Right lobe of liver (tissue), 6 donors: ENCODE data around the gene MADCAM1. TPM values are rescaled to one million over a fixed set of nuclear protein-coding genes. Genes with fewer than 3 reads are reported as not detected.
"Not testable (repeated sequence)": the region's sequence is repeated elsewhere in the genome, so short reads cannot be mapped to it uniquely, and the experiment has no call there.

Experiments
- ATAC-seq, 4 donors: fragments of 200-7000 bp; cut with Tn5 transposase; one replicate each; pipeline ENCODE4 v1.9.1; 2020; ENCODE audit warnings: mild to moderate bottlenecking in 4 of 4, moderate library complexity in 4 of 4
- DNase-seq, 3 donors: peaks; one replicate each; pipeline ENCODE4 v3.0.0-alpha.2; 2020
- H3K27ac ChIP-seq, 3 donors: fragments of 200-600 bp; one replicate each; pipeline ENCODE4 v1.8.0; 2022
- H3K27me3 ChIP-seq, 2 donors: fragments of 200-600 bp; one replicate each; pipeline ENCODE4 v1.8.0; 2022
- H3K36me3 ChIP-seq, 4 donors: fragments of 200-600 bp; sonication (generic) in 1 of 4; one replicate each; pipeline versions ENCODE4 v1.5.1 to v1.8.0; 2017 to 2022; ENCODE audit warnings: control low read depth in 1 of 4
- H3K4me1 ChIP-seq, 4 donors: fragments of 200-600 bp; sonication (generic) in 1 of 4; one replicate each; pipeline versions ENCODE4 v1.5.1 to v1.8.0; 2017 to 2022; ENCODE audit warnings: control low read depth in 1 of 4
- H3K4me3 ChIP-seq, 3 donors: fragments of 200-600 bp; one replicate each; pipeline ENCODE4 v1.8.0; 2022
- H3K9me3 ChIP-seq, 4 donors: fragments of 200-600 bp; sonication (generic) in 1 of 4; one replicate each; pipeline versions ENCODE4 v1.5.1 to v1.8.0; 2017 to 2022; ENCODE audit warnings: control low read depth in 1 of 4
- POLR2A ChIP-seq: fragments of 450-650 bp; IDR thresholded peaks from one replicate; pipeline ENCODE4 v1.6.1; 2017; ENCODE audit warnings: antibody characterized with exemption, mild to moderate bottlenecking
- WGBS: methylation state at CpG from one replicate; pipeline ENCODE4 v1.1.6; 2018; ENCODE audit warnings: low coverage, low lambda C conversion rate; ENCODE audit not compliant: insufficient coverage; ENCODE audit errors: missing lambda C conversion rate; 5-methylcytosine and 5-hydroxymethylcytosine counted together
- intact Hi-C, 2 donors: fragments of 100-400 bp; cut with DNase I; formaldehyde crosslinking; loops; one replicate each; pipeline versions ENCODE4 v1.11.2 to v1.14.1; 2022
- long read RNA-seq: library from polyadenylated mRNA; unstranded; transcript quantifications from one replicate; pipeline ENCODE4 v2.0.0, GENCODE V29; 2019
- total RNA-seq, 6 experiments: library from RNA; depleted of rRNA in 2 of 6; stranded (reverse); fragments of >200 nt in 2 of 6; fragmentation: NEBNext Ultra II Directional in 3 of 6; extraction: Animal tissue kit (Norgen Biotek cat#: 25700) in 3 of 6; gene quantifications; one replicate each; pipeline versions ENCODE4 v1.1.0 to v1.2.4, GENCODE V29; 2016 to 2023
- TF ChIP-seq, protein P1 (sequence below), 4 donors: fragments of 200-600 bp in 3 of 4; fragments of 450-650 bp in 1 of 4; IDR thresholded peaks; one replicate each; pipeline versions ENCODE4 v1.5.1 to v1.8.0; 2016 to 2022; ENCODE audit warnings: antibody characterized with exemption in 4 of 4, mild to moderate bottlenecking in 2 of 4
- donor health status: DM: no; HTN: yes; CAD: no.
- donor health status: DM: no; HTN: no; CAD: no.
- donor health status: DM: no; HTN: no; CAD: no.
- donor health status: DM: no; HTN: yes; CAD: no.
- donor health status: DM: no; HTN: yes; CAD: no.

The MADCAM1 gene
- total RNA-seq = under 1 TPM; 0.11 to 0.69 (median 0.31) TPM
- long read RNA-seq, partial matches to known transcripts = 1 of 1 reads
- long read RNA-seq, other reads (novel, unspliced or antisense) = 0 of 1 reads

DNA sequence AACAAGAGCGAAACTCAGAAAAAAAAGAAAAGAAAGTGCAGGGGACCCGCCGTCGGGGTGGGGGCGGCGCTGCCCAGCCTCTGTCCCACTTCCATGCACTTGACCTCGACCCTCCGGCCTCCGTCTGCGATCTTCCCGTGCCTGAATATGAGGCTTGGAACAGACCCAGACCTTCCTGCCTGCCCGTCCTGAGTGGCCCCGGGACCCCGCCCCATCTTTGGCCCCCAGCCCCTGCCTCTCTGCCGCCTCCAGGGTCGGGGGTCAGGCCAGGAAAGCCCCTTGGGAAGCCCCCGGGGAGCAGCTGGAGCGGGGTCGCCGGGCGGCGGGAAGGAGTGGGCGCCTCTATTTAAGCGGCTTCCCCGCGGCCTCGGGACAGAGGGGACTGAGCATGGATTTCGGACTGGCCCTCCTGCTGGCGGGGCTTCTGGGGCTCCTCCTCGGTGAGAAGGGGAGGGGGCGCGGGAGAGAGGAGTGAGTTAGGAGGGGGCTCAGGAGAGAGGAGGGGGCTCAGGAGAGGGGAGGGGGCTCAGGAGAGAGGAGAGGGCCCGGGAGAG, at the start of gene MADCAM1:
MADCAM1 (plus strand) TSS at position 375 of the 554 bp plus-strand sequence; CDS start at position 389, 14 bp downstream.
- Histone ChIP-seq H3K36me3 (no peaks in the 10 kb centered on the region), H3K4me1 (no peaks in the 10 kb centered on the region), H3K27me3 (no peaks in the 10 kb centered on the region), H3K4me3 (no peak within 1 kb of the TSS), H3K9me3 (no peaks in the 10 kb centered on the region), H3K27ac (no peak within 1 kb of the TSS)
- WGBS = 7% methylated on average over 23 of the region's 33 CpGs
- intact Hi-C loops = no loop called here
- no peak for TF ChIP-seq POLR2A
- TF ChIP-seq, protein P1, sequence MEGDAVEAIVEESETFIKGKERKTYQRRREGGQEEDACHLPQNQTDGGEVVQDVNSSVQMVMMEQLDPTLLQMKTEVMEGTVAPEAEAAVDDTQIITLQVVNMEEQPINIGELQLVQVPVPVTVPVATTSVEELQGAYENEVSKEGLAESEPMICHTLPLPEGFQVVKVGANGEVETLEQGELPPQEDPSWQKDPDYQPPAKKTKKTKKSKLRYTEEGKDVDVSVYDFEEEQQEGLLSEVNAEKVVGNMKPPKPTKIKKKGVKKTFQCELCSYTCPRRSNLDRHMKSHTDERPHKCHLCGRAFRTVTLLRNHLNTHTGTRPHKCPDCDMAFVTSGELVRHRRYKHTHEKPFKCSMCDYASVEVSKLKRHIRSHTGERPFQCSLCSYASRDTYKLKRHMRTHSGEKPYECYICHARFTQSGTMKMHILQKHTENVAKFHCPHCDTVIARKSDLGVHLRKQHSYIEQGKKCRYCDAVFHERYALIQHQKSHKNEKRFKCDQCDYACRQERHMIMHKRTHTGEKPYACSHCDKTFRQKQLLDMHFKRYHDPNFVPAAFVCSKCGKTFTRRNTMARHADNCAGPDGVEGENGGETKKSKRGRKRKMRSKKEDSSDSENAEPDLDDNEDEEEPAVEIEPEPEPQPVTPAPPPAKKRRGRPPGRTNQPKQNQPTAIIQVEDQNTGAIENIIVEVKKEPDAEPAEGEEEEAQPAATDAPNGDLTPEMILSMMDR (IDR thresholded peaks at IDR 0.05) = no peak
- ATAC-seq = no peak
- DNase-seq = no peak

DNA sequence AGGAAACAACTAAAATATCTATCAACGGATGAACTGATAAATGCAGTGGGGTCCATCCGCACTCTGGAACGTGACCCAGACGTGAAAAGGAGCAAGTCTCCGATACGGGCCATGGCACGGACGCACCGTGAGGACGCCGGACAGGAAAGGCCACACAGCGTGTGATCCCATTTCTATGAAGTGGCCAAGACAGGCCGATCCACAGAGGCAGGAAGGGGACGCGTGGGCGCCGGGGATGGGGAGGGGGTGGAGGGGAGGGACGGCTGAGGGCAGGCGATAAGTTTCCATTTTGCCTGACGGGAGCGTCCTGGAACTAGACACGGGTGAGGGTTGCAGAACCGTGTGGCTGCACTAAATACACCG, 49.2 kb upstream of the MADCAM1 start:
- no peak for TF ChIP-seq POLR2A
- TF ChIP-seq, protein P1 (IDR thresholded peaks at IDR 0.05) = no peak
- H3K27ac ChIP-seq = no peak overlapping the region
- intact Hi-C loops = no loop called here
- H3K4me3 ChIP-seq = no peak overlapping the region
- ATAC-seq (peak; percentile 69 to 82 (median 77)), DNase-seq (peak in 1 of 3 donors; percentile 62)
- no peaks in the 10 kb centered on the region for H3K27me3 ChIP-seq
- no peaks in the 10 kb centered on the region for H3K9me3 ChIP-seq
- peaks cover 0 to 2% (median 0%) of the 10 kb centered on the region in 4 donors for H3K36me3 ChIP-seq
- H3K4me1 ChIP-seq = no peaks in the 10 kb centered on the region
- 79% methylated on average over 24 of the region's 24 CpGs for WGBS

DNA sequence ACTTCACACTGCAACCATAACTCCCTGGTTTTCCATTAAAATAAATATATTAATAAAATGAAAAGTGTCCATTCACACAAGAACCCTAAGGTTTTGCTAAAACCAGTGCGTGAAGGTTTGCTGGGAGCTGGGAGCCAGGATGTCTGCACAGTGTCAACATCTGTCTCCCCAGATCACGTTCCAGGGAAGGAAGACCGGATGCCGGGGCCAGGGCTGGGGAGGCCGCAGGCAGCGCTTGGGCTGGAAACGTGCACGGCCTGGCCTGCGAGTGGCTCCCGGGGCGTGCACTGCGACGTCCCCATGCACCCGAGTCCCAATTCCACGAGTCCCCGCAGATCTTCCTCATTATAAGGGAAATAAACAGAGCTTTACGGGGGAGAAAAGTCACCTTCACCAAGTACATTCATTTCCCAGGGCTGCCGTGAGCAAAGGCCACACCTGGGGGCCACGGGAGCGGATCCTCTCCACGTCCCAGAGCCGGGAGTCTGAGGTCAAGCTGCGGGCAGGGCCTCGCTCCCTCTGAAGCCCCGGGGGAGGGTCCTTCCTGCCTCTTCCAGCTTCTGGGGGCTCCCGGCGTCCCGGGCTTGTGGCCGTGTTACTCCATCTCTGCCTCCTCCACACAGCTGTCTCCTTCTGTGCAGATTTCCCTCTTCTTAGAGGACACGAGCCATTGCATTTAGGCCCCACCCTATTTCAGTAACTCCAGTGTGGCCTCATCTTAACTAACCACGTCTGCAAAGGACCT, 48.3 kb upstream of the MADCAM1 start:
- TF ChIP-seq POLR2A = no peak
- TF ChIP-seq, protein P1 (IDR thresholded peaks at IDR 0.05) = no peak
- no peak for DNase-seq
- Histone ChIP-seq H3K27me3 (no peaks in the 10 kb centered on the region), H3K4me1 (no peaks in the 10 kb centered on the region), H3K27ac (peak overlapping the region in 1 of 3 donors; percentile 40), H3K36me3 (peaks cover 0 to 2% (median 0%) of the 10 kb centered on the region in 4 donors), H3K4me3 (no peak overlapping the region), H3K9me3 (no peaks in the 10 kb centered on the region)
- WGBS = 62% methylated on average over 14 of the region's 31 CpGs
- ATAC-seq = peak; percentile 60 to 75 (median 68)
- intact Hi-C loops = no loop called here

DNA sequence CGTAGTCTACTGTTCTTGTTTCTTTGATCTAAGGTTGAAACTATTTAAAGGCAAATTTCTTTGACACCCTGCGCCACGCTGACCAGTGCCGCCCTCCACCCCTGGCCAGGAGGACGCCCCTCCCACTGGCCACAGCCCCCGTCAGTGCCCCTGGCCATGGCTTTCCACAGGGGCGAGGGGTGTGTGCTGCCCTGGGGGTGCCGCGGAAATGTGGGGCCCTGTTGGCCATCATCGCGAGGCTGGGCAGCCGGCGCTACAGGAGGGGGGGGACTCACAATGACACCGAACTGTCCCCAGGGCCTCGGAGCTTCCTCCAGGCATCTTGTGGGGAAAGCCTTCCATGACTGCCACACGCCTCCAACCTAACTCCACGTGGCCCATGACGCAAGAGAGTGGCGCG, 46.4 kb upstream of the MADCAM1 start:
- Histone ChIP-seq H3K4me1 (no peaks in the 10 kb centered on the region), H3K36me3 (peaks cover 0 to 2% (median 0%) of the 10 kb centered on the region in 4 donors), H3K9me3 (no peaks in the 10 kb centered on the region), H3K27ac (no peak overlapping the region), H3K4me3 (no peak overlapping the region), H3K27me3 (no peaks in the 10 kb centered on the region)
- WGBS = 67% methylated on average over 1 of the region's 20 CpGs
- DNase-seq (no peak), ATAC-seq (no peak)
- intact Hi-C loops = no loop called here
- TF ChIP-seq POLR2A = no peak
- TF ChIP-seq, protein P1 (IDR thresholded peaks at IDR 0.05) = no peak

DNA sequence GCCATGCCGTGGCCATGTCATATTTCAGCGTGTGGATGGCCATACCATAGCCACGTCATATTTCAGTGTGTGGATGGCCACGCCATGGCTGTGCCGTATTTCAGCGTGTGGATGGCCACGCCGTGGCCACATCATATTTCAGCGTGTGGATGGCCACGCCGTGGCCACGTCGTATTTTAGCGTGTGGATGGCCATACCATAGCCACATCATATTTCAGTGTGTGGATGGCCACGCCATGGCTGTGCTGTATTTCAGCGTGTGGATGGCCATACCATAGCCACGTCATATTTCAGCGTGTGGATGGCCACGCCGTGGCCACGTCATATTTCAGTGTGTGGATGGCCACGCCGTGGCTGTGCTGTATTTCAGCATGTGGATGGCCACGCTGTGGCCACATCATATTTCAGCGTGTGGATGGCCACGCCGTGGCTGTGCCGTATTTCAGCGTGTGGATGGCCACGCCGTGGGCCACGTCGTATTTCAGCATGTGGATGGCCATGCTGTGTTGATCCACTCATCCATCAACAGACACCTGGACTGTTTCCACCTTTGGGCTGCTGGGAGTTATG, 45.3 kb upstream of the MADCAM1 start:
- H3K9me3 ChIP-seq, H3K4me3 ChIP-seq, H3K4me1 ChIP-seq, DNase-seq, ATAC-seq, H3K27me3 ChIP-seq, H3K27ac ChIP-seq, H3K36me3 ChIP-seq, intact Hi-C loops: not testable (repeated sequence)
- 98% methylated on average over 9 of the region's 33 CpGs for WGBS
